Activated naive CD8-positive, alpha-beta T cell treated with anti-CD3 and anti-CD28 coated beads, Interleukin-2, amount 10 ng/mL, durations not matched to agents 7 days and 5 days (primary cell): ENCODE measurements around the gene MACROD2. TPM values are rescaled to one million over a fixed set of nuclear protein-coding genes. Genes with fewer than 3 reads are reported as not detected.

Experiments used
- ATAC-seq: fragments of 150-1000 bp; cut with Tn5 transposase; one replicate; pipeline ENCODE4 v1.10.0; 2021; ENCODE audit warnings: low read depth, moderate library complexity
- POLR2A ChIA-PET: fragments of 350-600 bp; sonication (Branson Sonifier 250); formaldehyde crosslinking; loops from one replicate; lab custom pipeline; 2021; ENCODE audit warnings: antibody characterized with exemption; lab: Charles Lee
- DNase-seq: peaks from one replicate; pipeline ENCODE4 v3.0.0; 2021
- H3K27ac Mint-ChIP-seq: one replicate; pipeline ENCODE4 v1.8.0; 2022; ENCODE audit warnings: mild to moderate bottlenecking, mixed read lengths
- H3K27me3 Mint-ChIP-seq: one replicate; pipeline ENCODE4 v1.8.0; 2022; ENCODE audit warnings: mild to moderate bottlenecking, moderate library complexity, mixed read lengths
- H3K36me3 Mint-ChIP-seq: one replicate; pipeline ENCODE4 v1.8.0; 2021; ENCODE audit warnings: mild to moderate bottlenecking, mixed read lengths
- H3K4me1 Mint-ChIP-seq: one replicate; pipeline ENCODE4 v1.8.0; 2021; ENCODE audit warnings: mixed read lengths
- H3K4me3 Mint-ChIP-seq: one replicate; pipeline ENCODE4 v1.8.0; 2022; ENCODE audit warnings: mild to moderate bottlenecking, moderate library complexity, mixed read lengths
- H3K9me3 Mint-ChIP-seq: one replicate; pipeline ENCODE4 v1.8.0; 2021; ENCODE audit warnings: mixed read lengths
- total RNA-seq, 2 experiments: library from RNA; stranded (reverse); gene quantifications; one replicate each; pipeline ENCODE4 v1.2.3, GENCODE V29; 2021

Gene MACROD2
- total RNA-seq, 2 experiments from 2014 or later = not detected

GRCh38 chr20:15857173-15857784 is 1862.0 kb downstream of the MACROD2 start:
- POLR2A ChIA-PET = no interaction called here
- H3K9me3 Mint-ChIP-seq = peaks cover 3% of the 10 kb centered on the region
- DNase-seq = no peak
- no peaks in the 10 kb centered on the region for H3K4me1 Mint-ChIP-seq
- no peak overlapping the region for H3K4me3 Mint-ChIP-seq
- no peak for ATAC-seq
- no peaks in the 10 kb centered on the region for H3K36me3 Mint-ChIP-seq
- H3K27ac Mint-ChIP-seq = no peak overlapping the region
- no peaks in the 10 kb centered on the region for H3K27me3 Mint-ChIP-seq

- no peak overlapping the region for H3K4me3 Mint-ChIP-seq
- no peaks in the 10 kb centered on the region for H3K36me3 Mint-ChIP-seq
- no peak overlapping the region for H3K27ac Mint-ChIP-seq
- no peaks in the 10 kb centered on the region for H3K4me1 Mint-ChIP-seq
- ATAC-seq (no peak), DNase-seq (no peak)
- POLR2A ChIA-PET = no interaction called here
- H3K27me3 Mint-ChIP-seq = no peaks in the 10 kb centered on the region
- peaks cover 3% of the 10 kb centered on the region for H3K9me3 Mint-ChIP-seq
Observed at GRCh38 chr20:15859061-15859460, 1863.7 kb downstream of the MACROD2 start.

DNA sequence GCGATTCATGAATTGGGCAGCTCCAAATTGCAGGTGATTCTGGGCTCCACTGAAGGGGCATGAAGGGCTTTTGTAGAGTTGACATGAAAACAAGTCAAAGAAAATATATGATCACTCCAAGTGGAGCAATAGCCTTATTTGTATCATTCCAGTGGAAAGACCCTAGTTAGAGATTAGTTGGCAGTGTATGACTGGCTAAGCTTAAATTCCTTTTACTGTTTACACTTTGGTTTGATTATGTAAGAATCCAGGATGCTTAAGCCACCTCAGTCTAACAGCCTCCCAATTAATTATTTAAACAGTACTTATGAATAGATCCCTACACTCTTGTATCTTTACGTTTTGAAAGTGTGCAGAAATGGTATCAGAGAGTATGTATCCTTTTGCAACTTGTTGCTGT is 1865.5 kb downstream of the MACROD2 start:
- H3K4me3 Mint-ChIP-seq = no peak overlapping the region
- peaks cover 3% of the 10 kb centered on the region for H3K9me3 Mint-ChIP-seq
- no peaks in the 10 kb centered on the region for H3K4me1 Mint-ChIP-seq
- POLR2A ChIA-PET = no interaction called here
- DNase-seq (no peak), ATAC-seq (no peak)
- no peaks in the 10 kb centered on the region for H3K27me3 Mint-ChIP-seq
- no peaks in the 10 kb centered on the region for H3K36me3 Mint-ChIP-seq
- H3K27ac Mint-ChIP-seq = no peak overlapping the region

GRCh38 chr20:15862178-15862577 is 1866.9 kb downstream of the MACROD2 start:
- H3K9me3 Mint-ChIP-seq = peaks cover 3% of the 10 kb centered on the region
- no peaks in the 10 kb centered on the region for H3K36me3 Mint-ChIP-seq
- no peak overlapping the region for H3K4me3 Mint-ChIP-seq
- H3K27ac Mint-ChIP-seq = no peak overlapping the region
- H3K27me3 Mint-ChIP-seq = no peaks in the 10 kb centered on the region
- POLR2A ChIA-PET = no interaction called here
- ATAC-seq (no peak), DNase-seq (no peak)
- H3K4me1 Mint-ChIP-seq = no peaks in the 10 kb centered on the region

DNA sequence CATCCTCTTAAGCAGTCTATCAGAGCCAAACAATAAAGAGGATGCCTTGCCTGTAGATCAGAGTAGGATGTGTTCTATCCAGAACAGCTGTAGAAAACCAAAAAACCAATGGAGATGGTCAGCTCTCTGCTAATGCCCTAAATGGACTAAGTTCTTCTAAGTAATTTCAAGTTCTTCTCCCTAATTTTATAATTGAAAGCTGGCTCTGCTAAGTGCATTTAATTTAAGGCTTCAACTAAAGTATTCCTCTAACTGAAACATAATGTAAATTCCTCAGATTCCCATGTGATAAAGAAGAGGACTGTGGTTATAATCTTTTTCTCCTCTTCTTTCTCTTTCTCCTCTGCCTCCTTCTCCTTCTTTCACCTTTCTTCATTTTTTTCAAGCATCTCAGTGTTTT is 1868.4 kb downstream of the MACROD2 start:
- ATAC-seq = no peak
- DNase-seq = no peak
- H3K27me3 Mint-ChIP-seq = no peaks in the 10 kb centered on the region
- no peak overlapping the region for H3K27ac Mint-ChIP-seq
- no peaks in the 10 kb centered on the region for H3K36me3 Mint-ChIP-seq
- POLR2A ChIA-PET = no interaction called here
- peaks cover 3% of the 10 kb centered on the region for H3K9me3 Mint-ChIP-seq
- H3K4me3 Mint-ChIP-seq = no peak overlapping the region
- no peaks in the 10 kb centered on the region for H3K4me1 Mint-ChIP-seq

GRCh38 chr20:15865553-15865952 is 1870.2 kb downstream of the MACROD2 start:
- POLR2A ChIA-PET = no interaction called here
- H3K36me3 Mint-ChIP-seq = no peaks in the 10 kb centered on the region
- DNase-seq (no peak), ATAC-seq (no peak)
- H3K4me1 Mint-ChIP-seq = no peaks in the 10 kb centered on the region
- H3K27me3 Mint-ChIP-seq = no peaks in the 10 kb centered on the region
- no peaks in the 10 kb centered on the region for H3K9me3 Mint-ChIP-seq
- no peak overlapping the region for H3K27ac Mint-ChIP-seq
- H3K4me3 Mint-ChIP-seq = no peak overlapping the region

DNA sequence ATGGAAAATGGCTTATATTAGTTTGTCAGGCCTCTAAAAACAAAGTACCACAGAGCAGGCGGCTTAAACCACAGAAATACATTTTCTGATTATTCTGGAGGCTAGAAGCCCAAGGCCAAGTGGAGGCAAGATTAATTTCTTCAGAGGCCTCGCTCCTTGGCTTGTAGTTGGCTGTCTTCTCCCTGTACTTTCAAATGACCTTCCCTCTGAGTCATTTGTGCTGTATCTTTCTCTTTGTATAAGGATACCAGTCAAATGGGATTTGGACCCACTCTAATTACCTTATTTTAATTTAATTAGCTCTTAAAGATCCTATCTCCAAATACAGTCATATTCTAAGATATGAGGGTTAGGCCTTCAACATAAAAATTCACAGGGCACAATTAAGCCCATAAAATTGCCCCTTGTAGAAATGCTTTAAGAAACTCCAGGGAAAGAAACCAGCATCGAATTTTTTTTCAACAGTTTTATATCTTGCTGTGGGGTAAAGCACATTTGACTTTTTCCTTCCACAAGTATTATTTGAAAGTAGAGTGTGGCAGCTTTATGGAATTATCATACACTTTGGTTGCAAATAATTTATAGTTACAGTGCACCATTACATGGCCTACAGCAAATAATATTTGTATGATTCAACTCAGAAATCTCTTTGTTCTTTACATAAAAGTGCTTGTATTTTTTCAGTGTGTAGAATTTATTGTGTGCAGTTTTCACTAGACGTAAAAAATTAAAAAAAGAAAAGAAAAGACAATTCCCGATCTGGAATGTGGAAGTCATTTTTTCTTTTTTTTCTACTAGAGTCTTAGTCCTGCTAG is 1871.8 kb downstream of the MACROD2 start:
- no peaks in the 10 kb centered on the region for H3K36me3 Mint-ChIP-seq
- no peak overlapping the region for H3K27ac Mint-ChIP-seq
- POLR2A ChIA-PET = no interaction called here
- peaks cover 1% of the 10 kb centered on the region for H3K9me3 Mint-ChIP-seq
- H3K27me3 Mint-ChIP-seq = no peaks in the 10 kb centered on the region
- no peaks in the 10 kb centered on the region for H3K4me1 Mint-ChIP-seq
- ATAC-seq (no peak), DNase-seq (no peak)
- no peak overlapping the region for H3K4me3 Mint-ChIP-seq

DNA sequence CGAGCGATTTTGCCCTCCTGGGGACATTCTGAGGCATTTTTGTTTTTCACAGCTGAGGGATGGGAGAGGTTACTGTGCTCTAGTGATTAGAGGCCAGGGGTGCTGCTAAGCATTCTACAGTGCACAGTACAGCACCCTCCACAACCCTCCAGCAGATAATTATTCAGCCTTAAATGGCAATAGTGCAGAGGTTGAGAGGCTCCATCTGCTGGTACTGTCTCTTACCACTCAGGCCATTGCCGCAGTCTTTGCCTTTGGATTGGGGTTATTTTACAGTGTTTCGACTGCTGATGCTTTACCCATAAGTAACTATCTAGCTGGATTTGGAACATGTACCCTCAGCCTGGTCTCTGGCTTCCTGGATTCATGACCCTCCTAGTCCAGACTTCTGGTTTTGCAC is 1872.6 kb downstream of the MACROD2 start:
- POLR2A ChIA-PET = no interaction called here
- no peak overlapping the region for H3K4me3 Mint-ChIP-seq
- H3K27ac Mint-ChIP-seq = no peak overlapping the region
- no peak for DNase-seq
- no peaks in the 10 kb centered on the region for H3K36me3 Mint-ChIP-seq
- no peak for ATAC-seq
- H3K4me1 Mint-ChIP-seq = no peaks in the 10 kb centered on the region
- peaks cover 1% of the 10 kb centered on the region for H3K9me3 Mint-ChIP-seq
- H3K27me3 Mint-ChIP-seq = no peaks in the 10 kb centered on the region

DNA sequence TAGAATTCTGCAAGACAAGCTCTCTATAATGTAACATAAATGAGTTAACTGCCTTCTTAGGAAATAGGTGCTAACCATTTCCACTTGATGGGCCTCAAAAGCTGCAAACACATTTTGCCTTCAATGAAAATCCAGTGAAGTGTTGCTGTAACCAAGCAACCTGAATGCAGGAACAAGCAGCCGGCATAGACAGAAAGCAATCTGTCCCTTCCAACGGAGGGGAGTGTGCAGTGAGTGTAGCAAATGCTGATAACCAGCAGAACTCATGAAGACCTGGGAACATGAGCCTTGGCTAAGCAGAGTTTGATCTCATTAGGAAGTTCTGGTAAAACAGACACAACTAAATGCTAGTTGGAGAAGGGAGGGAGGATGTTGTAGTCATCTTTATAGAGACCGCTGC is 1880.1 kb downstream of the MACROD2 start:
- Mint-ChIP-seq H3K4me3 (no peak overlapping the region), H3K9me3 (peaks cover 4% of the 10 kb centered on the region), H3K27ac (no peak overlapping the region), H3K27me3 (no peaks in the 10 kb centered on the region), H3K4me1 (no peaks in the 10 kb centered on the region), H3K36me3 (no peaks in the 10 kb centered on the region)
- ATAC-seq = no peak
- no peak for DNase-seq
- POLR2A ChIA-PET = no interaction called here

GRCh38 chr20:15882553-15882952 is 1887.2 kb downstream of the MACROD2 start:
- peaks cover 2% of the 10 kb centered on the region for H3K9me3 Mint-ChIP-seq
- H3K27ac Mint-ChIP-seq = no peak overlapping the region
- H3K36me3 Mint-ChIP-seq = no peaks in the 10 kb centered on the region
- DNase-seq = no peak
- ATAC-seq = no peak
- no peak overlapping the region for H3K4me3 Mint-ChIP-seq
- no peaks in the 10 kb centered on the region for H3K4me1 Mint-ChIP-seq
- no peaks in the 10 kb centered on the region for H3K27me3 Mint-ChIP-seq
- POLR2A ChIA-PET = no interaction called here

DNA sequence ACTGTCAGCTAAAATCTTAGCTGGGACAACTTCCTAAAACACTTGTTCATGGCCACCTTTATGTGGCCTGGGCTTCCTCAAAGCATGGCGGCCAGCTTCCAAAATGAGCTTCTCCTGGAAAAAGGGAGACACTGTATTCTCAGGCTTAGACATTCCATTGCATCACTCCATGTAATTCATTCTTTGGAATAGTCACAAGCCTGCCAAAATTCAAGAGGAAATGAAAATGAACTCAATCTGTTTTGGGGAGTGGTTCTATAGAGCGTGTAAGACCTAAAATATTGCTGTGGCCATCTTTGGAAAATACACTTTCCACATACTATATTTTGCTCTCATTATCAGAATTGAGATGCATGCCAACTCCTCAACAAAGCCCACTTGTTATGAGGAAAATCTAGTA is 1890.9 kb downstream of the MACROD2 start:
- POLR2A ChIA-PET = no interaction called here
- no peak overlapping the region for H3K27ac Mint-ChIP-seq
- no peak overlapping the region for H3K4me3 Mint-ChIP-seq
- ATAC-seq (no peak), DNase-seq (no peak)
- no peaks in the 10 kb centered on the region for H3K27me3 Mint-ChIP-seq
- H3K36me3 Mint-ChIP-seq = no peaks in the 10 kb centered on the region
- H3K4me1 Mint-ChIP-seq = no peaks in the 10 kb centered on the region
- H3K9me3 Mint-ChIP-seq = peaks cover 1% of the 10 kb centered on the region

- no peaks in the 10 kb centered on the region for H3K36me3 Mint-ChIP-seq
- no peak overlapping the region for H3K27ac Mint-ChIP-seq
- peaks cover 1% of the 10 kb centered on the region for H3K9me3 Mint-ChIP-seq
- ATAC-seq (no peak), DNase-seq (no peak)
- no peaks in the 10 kb centered on the region for H3K4me1 Mint-ChIP-seq
- H3K27me3 Mint-ChIP-seq = no peaks in the 10 kb centered on the region
- POLR2A ChIA-PET = no interaction called here
- H3K4me3 Mint-ChIP-seq = no peak overlapping the region
Observed at GRCh38 chr20:15887387-15887786, 1892.1 kb downstream of the MACROD2 start.

DNA sequence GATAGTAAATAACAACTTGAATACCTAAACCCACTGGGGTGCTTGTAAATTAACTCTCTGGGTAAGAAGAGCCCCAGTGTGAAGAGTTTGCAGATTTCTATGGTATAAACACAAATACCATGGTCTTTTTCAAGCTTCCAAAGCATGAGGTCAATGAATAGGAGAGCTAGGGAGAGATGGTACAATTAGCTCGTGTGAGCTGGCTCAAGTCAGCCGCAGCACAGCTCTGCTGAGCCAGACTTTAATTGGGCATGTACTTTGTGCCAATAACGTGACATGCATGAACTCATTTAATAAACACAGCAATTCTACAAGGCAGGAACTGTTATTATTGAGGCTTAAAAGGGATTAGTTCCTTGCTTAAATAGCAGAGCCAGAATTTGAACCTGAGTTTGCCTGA is 1893.7 kb downstream of the MACROD2 start:
- H3K27me3 Mint-ChIP-seq = no peaks in the 10 kb centered on the region
- ATAC-seq = no peak

DNA sequence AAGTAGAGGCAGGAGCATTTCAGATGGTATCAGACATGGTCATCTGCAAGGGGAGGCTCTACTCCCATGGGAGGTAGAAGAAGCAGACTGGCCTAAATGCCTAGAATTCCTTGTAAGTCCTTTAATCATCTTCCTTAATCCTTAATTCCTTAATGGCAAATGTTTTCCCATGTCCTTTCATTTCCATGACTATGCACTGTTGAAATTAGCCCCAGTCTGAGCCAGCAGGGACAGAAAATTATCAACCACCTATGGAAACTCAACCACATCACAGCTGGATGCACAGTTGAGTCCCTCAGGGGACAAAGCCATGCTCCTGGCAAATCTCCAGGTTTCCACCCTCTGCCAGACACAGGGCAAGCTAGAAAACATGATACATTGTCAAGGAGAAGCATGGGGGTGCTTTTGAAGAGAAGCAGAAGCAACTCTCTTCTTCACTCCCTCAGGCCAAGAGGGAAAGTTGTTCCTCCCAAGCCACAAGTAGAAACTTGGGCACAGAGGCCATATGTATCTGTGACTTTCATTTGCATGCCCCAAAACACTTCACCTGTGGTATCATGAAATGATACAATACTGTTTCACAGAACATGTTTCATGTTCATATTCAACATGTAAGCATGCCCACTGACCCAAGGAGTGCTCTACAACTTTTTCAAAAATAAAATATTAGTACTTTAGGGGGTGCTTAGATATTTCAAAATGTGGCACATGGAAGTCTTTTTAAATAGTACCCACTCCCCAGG is 1894.4 kb downstream of the MACROD2 start:
- H3K9me3 Mint-ChIP-seq = peaks cover 1% of the 10 kb centered on the region
- no peak overlapping the region for H3K4me3 Mint-ChIP-seq
- H3K27me3 Mint-ChIP-seq = no peaks in the 10 kb centered on the region
- DNase-seq (no peak), ATAC-seq (no peak)
- no peaks in the 10 kb centered on the region for H3K36me3 Mint-ChIP-seq
- H3K27ac Mint-ChIP-seq = no peak overlapping the region
- no peaks in the 10 kb centered on the region for H3K4me1 Mint-ChIP-seq
- POLR2A ChIA-PET = no interaction called here

More for the DNA sequence above, 1893.7 kb downstream of the MACROD2 start:
- Mint-ChIP-seq H3K9me3 (peaks cover 1% of the 10 kb centered on the region), H3K4me1 (no peaks in the 10 kb centered on the region), H3K36me3 (no peaks in the 10 kb centered on the region), H3K4me3 (no peak overlapping the region), H3K27ac (no peak overlapping the region)
- POLR2A ChIA-PET = no interaction called here
- DNase-seq = no peak
